HUES6 (cell line): ENCODE results near the gene TSBP1.

ENCODE experiments used
- H3K27ac ChIP-seq: 2 replicates; pipeline ENCODE4 v1.7.0; 2013; ENCODE audit warnings: low read depth, mild to moderate bottlenecking, low read length, inconsistent platforms
- H3K27me3 ChIP-seq: 2 replicates; pipeline ENCODE4 v1.6.1; 2013; ENCODE audit warnings: low read length; ENCODE audit not compliant: control insufficient read depth, insufficient read depth
- H3K36me3 ChIP-seq: 2 replicates; pipeline ENCODE4 v1.6.1; 2013; ENCODE audit warnings: low read length; ENCODE audit not compliant: control insufficient read depth, insufficient read depth
- H3K4me1 ChIP-seq: 2 replicates; pipeline ENCODE4 v1.6.1; 2013; ENCODE audit warnings: low read length; ENCODE audit not compliant: control insufficient read depth, insufficient read depth
- H3K4me3 ChIP-seq: 2 replicates; pipeline ENCODE4 v1.5.1; 2013; ENCODE audit warnings: low read depth, low read length
- H3K9ac ChIP-seq: one replicate; pipeline ENCODE4 v1.6.1; 2013; ENCODE audit warnings: mild to moderate bottlenecking, low read length
- H3K9me3 ChIP-seq: 2 replicates; pipeline ENCODE4 v1.6.1; 2013; ENCODE audit warnings: low read depth, low read length; ENCODE audit not compliant: control insufficient read depth, insufficient read depth

The TSBP1 gene

DNA sequence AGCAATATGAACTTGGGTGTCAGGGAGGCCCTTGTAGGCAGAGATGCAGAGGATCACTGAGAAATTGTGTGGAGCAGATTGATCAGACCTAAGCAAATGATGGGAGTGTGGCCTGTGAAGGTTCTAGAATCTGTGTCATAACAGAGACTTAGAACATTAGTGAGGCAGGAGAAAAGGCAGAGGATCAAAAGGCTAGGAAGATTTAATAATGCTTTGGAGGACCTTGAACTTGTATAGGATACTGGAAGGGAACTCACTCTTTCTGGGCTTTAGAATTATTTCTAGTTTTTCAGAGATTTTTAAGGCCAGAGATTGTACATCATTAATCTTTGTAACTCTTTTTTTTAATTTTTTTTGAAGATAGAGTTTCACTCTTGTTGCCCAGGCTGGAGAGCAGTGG lies at the start of gene TSBP1:
Gene TSBP1 (minus strand): TSS at position 101 of the 400 bp plus-strand sequence. CDS start 197 bp downstream, outside the sequence.
- Histone ChIP-seq H3K27me3 (no peaks in the 10 kb centered on the region; the same call in 1 of the 2 replicates), H3K9ac (no peak within 1 kb of the TSS), H3K4me1 (no peaks in the 10 kb centered on the region), H3K27ac (no peak within 1 kb of the TSS), H3K36me3 (no peaks in the 10 kb centered on the region), H3K9me3 (no peaks in the 10 kb centered on the region), H3K4me3 (no peak within 1 kb of the TSS)

DNA sequence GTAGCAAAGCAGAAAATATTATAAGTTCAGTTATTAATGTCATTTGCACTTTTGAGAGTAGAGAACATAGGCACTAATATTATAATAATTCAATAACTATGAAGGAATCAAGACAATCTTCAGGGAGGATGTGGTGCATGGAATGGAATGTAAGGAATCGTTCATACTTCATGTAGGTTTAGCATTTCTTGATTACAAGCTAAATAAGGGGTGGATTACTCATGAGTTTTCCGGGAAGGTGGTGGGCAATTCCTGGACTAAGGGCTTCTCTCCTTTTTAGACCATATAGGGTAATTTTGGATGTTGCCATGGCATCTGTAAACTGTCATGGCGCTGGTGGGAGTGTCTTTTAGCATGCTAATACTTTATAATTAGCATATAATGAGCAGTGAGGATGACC lies 44.3 kb upstream of the TSBP1 start:
- H3K4me3 ChIP-seq: no peak overlapping the region

DNA sequence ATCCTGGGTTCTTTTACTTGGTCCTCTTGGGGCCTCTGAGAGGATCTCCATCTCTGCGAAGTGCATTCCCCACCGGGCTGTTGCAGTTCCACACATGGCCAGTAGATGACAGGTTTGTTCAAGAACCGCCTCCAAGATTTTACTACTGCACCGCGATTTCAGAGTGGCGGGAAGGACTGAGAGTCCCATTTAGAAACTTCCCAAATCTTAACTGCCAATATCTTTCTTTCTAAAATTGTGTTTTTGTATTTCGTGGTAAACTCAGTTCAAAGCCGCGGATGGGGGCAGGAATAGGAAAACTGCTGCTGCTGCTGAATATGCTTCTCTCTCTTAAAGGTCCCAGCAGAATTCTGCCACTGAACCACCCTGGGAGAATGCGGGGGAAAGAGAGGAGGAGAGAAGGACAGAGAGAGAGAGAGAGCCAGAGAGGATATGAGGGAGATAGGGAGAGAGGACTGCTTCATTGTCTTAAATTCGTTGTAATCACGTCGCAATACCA lies 43.9 kb upstream of the TSBP1 start:
- Histone ChIP-seq H3K4me1 (no peaks in the 10 kb centered on the region), H3K9ac (no peak overlapping the region), H3K27me3 (peaks cover 9% of the 10 kb centered on the region), H3K36me3 (no peaks in the 10 kb centered on the region), H3K27ac (no peak overlapping the region), H3K4me3 (peak overlapping the region; percentile 47), H3K9me3 (no peaks in the 10 kb centered on the region)

More for the DNA sequence above, 44.3 kb upstream of the TSBP1 start:
- Histone ChIP-seq H3K27ac (no peak overlapping the region), H3K4me1 (no peaks in the 10 kb centered on the region), H3K27me3 (peaks cover 9% of the 10 kb centered on the region), H3K9me3 (no peaks in the 10 kb centered on the region), H3K9ac (no peak overlapping the region), H3K36me3 (no peaks in the 10 kb centered on the region)

GRCh38 chr6:32413427-32414047 lies 41.8 kb upstream of the TSBP1 start:
- peaks cover 9% of the 10 kb centered on the region for H3K27me3 ChIP-seq
- H3K36me3 ChIP-seq: no peaks in the 10 kb centered on the region
- no peak overlapping the region for H3K27ac ChIP-seq
- H3K9ac ChIP-seq: no peak overlapping the region
- no peak overlapping the region for H3K4me3 ChIP-seq
- H3K4me1 ChIP-seq: no peaks in the 10 kb centered on the region
- no peaks in the 10 kb centered on the region for H3K9me3 ChIP-seq

DNA sequence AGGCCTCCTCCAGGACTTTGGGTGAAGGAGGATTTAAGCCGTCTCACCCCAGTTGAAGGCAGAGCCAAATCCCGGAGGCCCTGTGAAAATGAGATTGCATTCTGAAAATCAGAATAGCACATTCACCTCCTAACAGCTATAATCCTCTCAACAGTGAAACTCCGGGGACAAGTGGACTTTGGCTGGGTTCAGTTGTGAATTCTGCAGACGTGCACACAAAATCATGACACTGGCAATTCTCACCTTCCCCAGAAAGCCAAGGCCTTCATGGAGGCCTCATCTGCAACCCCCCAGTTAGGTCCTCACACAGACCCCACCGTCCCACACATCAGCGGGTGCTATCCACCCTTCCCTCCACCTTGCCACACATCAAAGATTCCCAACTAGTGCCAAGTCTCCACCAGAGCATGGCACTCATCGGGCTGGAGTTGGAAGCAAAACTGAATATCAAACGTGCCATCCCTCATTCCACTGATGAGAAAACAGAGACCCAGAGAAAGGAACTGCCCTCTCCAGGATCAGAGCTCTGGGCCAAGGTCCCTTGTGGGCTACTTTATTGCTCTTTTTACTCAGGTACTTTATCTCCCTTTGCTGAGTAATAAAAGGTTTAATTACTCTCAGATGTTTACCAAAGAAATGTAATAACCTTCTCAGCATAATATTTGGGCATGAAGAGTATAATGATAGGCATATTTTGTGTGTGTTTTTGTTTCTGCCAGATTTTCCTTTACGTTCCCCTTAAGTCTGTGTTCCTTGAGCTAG lies 40.0 kb upstream of the TSBP1 start:
- Histone ChIP-seq H3K9ac (no peak overlapping the region), H3K4me3 (no peak overlapping the region), H3K9me3 (no peaks in the 10 kb centered on the region), H3K27me3 (peaks cover 9% of the 10 kb centered on the region), H3K36me3 (no peaks in the 10 kb centered on the region), H3K4me1 (0 out of 2 replicates have a peak, but pooled peaks cover 4% of the 10 kb centered on the region), H3K27ac (no peak overlapping the region)

DNA sequence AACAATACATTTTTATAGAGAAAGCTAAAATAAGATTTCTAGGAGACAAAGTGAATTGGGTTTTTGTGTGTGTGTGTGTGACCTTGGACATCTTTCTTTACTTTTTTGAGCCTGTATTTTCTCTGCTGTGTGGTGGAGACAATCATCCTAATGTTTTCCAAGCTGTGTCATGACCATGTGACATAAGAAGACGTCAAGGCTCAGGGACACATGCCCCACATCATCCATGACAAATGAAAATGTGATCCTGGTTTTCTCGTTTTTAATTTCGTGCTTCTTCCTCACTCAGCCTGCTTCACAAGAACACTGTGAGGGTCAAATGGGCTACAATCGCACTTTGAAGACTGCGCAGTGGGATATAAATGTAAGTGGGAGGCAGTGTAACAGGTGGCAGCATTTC lies 39.2 kb upstream of the TSBP1 start:
- H3K9ac ChIP-seq: no peak overlapping the region
- H3K4me3 ChIP-seq: no peak overlapping the region
- H3K4me1 ChIP-seq: 0 out of 2 replicates have a peak, but pooled peaks cover 4% of the 10 kb centered on the region
- no peaks in the 10 kb centered on the region for H3K36me3 ChIP-seq
- H3K27me3 ChIP-seq: peaks cover 9% of the 10 kb centered on the region
- no peaks in the 10 kb centered on the region for H3K9me3 ChIP-seq
- H3K27ac ChIP-seq: no peak overlapping the region

DNA sequence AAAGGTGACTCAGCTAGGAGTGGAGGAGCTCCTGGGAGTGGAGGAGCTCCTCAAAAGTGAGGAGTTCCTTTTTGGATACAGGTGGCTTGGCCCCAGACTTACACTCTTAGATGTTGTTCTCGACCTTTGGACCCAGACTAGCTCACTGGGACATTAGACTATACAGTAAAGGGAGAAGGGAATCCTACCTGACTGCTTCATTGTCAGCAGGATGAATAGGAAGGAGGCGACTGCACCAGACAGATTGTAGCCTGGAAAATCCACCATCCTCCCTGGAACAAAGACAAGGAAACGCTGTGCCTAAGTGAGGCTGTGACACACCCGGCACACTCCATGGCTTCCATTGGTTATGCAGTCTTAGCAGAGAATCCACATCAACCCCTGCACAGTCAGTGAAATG lies 35.2 kb upstream of the TSBP1 start, which contains the start of gene BTNL2:
Gene BTNL2 (minus strand): TSS at position 325 of the 400 bp plus-strand sequence. CDS start 58 bp downstream, at position 267.
- Histone ChIP-seq H3K4me3 (no peak within 1 kb of the TSS), H3K9me3 (no peaks in the 10 kb centered on the region), H3K27me3 (no peaks in the 10 kb centered on the region), H3K4me1 (0 out of 2 replicates have a peak, but pooled peaks cover 4% of the 10 kb centered on the region), H3K36me3 (no peaks in the 10 kb centered on the region), H3K9ac (no peak within 1 kb of the TSS), H3K27ac (no peak within 1 kb of the TSS)

DNA sequence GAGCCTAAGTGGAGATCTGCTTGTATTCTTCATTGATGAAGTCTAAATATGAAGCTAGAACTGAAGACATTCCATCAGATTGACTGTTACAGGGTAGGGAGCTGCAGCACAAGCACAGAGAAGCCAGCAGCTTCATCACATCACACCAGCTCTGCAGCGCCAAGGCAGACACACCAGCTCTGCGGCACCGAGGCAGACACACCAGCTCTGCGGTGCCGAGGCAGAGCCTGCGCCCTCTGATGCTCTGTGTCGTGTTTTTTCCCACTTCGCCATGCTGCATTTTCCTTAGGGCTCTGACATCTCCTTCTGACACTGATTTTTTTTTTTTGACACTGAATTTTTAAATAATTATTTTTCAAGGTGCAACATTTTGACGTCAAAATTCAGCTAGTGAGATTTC lies 34.5 kb upstream of the TSBP1 start:
- H3K27ac ChIP-seq: no peak overlapping the region
- H3K9ac ChIP-seq: no peak overlapping the region
- no peaks in the 10 kb centered on the region for H3K36me3 ChIP-seq
- 0 out of 2 replicates have a peak, but pooled peaks cover 4% of the 10 kb centered on the region for H3K4me1 ChIP-seq
- no peaks in the 10 kb centered on the region for H3K9me3 ChIP-seq
- no peak overlapping the region for H3K4me3 ChIP-seq
- H3K27me3 ChIP-seq: no peaks in the 10 kb centered on the region

DNA sequence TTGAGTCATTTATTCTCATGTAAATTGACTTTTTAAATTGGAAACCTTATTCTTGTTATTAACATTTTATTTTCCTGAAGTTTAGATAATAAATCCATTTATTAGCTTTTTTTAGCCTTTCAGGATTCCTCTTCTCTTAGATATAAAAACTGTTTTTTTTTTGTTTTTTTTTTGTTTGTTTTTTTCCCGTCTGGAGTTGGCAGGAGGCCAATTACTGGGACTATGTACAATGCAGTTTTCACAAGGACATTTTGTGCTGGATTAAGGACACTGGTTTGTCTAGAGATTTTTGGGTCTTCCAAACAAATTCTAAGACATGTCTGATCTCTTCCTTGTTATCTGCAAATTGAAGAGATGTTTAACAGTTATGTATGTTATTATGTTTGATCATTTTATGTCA lies 34.0 kb upstream of the TSBP1 start:
- no peaks in the 10 kb centered on the region for H3K9me3 ChIP-seq
- H3K36me3 ChIP-seq: no peaks in the 10 kb centered on the region
- H3K27me3 ChIP-seq: no peaks in the 10 kb centered on the region
- H3K4me3 ChIP-seq: no peak overlapping the region
- H3K27ac ChIP-seq: no peak overlapping the region
- H3K9ac ChIP-seq: no peak overlapping the region
- 0 out of 2 replicates have a peak, but pooled peaks cover 4% of the 10 kb centered on the region for H3K4me1 ChIP-seq

GRCh38 chr6:32402812-32403211 lies 31.1 kb upstream of the TSBP1 start:
- Histone ChIP-seq H3K27ac (no peak overlapping the region), H3K4me1 (0 out of 2 replicates have a peak, but pooled peaks cover 4% of the 10 kb centered on the region), H3K36me3 (no peaks in the 10 kb centered on the region), H3K9ac (no peak overlapping the region), H3K9me3 (no peaks in the 10 kb centered on the region), H3K4me3 (no peak overlapping the region), H3K27me3 (no peaks in the 10 kb centered on the region)
